Pancreas (tissue), 10 donors: Measurements from ENCODE around the gene SFTPB. TPM values are rescaled to one million over a fixed set of nuclear protein-coding genes. Genes with fewer than 3 reads are reported as not detected.
"Not testable (repeated sequence)": the region's sequence is repeated elsewhere in the genome, so short reads cannot be mapped to it uniquely, and the experiment has no call there.

Experiments used
- ATAC-seq, 4 donors: fragments of 200-7000 bp; cut with Tn5 transposase; one replicate each; pipeline versions ENCODE4 v1.8.0 to v1.9.1; 2020; ENCODE audit warnings: mild to moderate bottlenecking in 4 of 4, moderate library complexity in 4 of 4
- DNase-seq, 6 donors: peaks; one replicate each; pipeline ENCODE4 v3.0.0-alpha.2; 2020
- FAIRE-seq: peaks from 2 replicates; lab custom pipeline; 2012; peaks lifted over from hg19 to GRCh38; lab: Jason Lieb, UNC
- H3K27ac ChIP-seq, 4 donors: fragments of 200-600 bp; sonication (generic); 1 replicate in 3 of 4; 2 replicates in 1 of 4; pipeline versions ENCODE4 v1.5.0 to v1.8.0; 2020
- H3K27me3 ChIP-seq, 4 donors: fragments of 200-600 bp; one replicate each; pipeline ENCODE4 v1.8.0; 2021
- H3K36me3 ChIP-seq, 3 donors: fragments of 200-600 bp; sonication (generic) in 1 of 3; one replicate each; pipeline versions ENCODE4 v1.5.0 to v1.8.0; 2020 to 2021
- H3K4me1 ChIP-seq, 3 donors: fragments of 200-600 bp; one replicate each; pipeline ENCODE4 v1.8.0; 2021
- H3K4me3 ChIP-seq, 4 donors: fragments of 200-600 bp; sonication (generic) in 2 of 4; one replicate each; pipeline versions ENCODE4 v1.5.0 to v1.8.0; 2020 to 2021
- H3K9me3 ChIP-seq, 4 donors: fragments of 200-600 bp; one replicate each; pipeline ENCODE4 v1.8.0; 2021
- CTCF ChIP-seq, 4 donors: fragments of 200-600 bp; sonication (generic) in 3 of 4; IDR thresholded peaks; one replicate each; pipeline versions ENCODE4 v1.5.0 to v1.8.0; 2021; ENCODE audit warnings: antibody characterized with exemption in 4 of 4
- WGBS, 2 donors: extraction: QIAGEN DNeasy Blood & Tissue Kit; methylation state at CpG; one replicate each; pipeline ENCODE4 v1.1.7; 2013; 5-methylcytosine and 5-hydroxymethylcytosine counted together
- intact Hi-C, 3 donors: fragments of 100-400 bp; cut with DNase I; formaldehyde crosslinking; loops; one replicate each; pipeline versions ENCODE4 v1.11.1 to v1.14.2; 2022
- polyA plus RNA-seq, 2 donors: library from polyadenylated mRNA; stranded (reverse); fragments of 200-250 nt; gene quantifications; one replicate each; pipeline ENCODE4 v1.2.3, GENCODE V29; 2013
- total RNA-seq, 6 donors: library from RNA; stranded (reverse); fragmentation: NEBNext Ultra II Directional in 4 of 6; extraction: Animal tissue kit (Norgen Biotek cat#: 25700) in 4 of 6; gene quantifications; one replicate each; pipeline versions ENCODE4 v1.2.1 to v1.2.4, GENCODE V29; 2021 to 2023
- donor health status: healthy with polysubstance abuse.
- donor health status: DM: no; HTN: no; CAD: no; lungs with moderate emphysema.
- donor health status: DM: no; HTN: no; CAD: no.
- donor health status: control.
- donor health status: control.
- donor health status: Bipolar disorder and iron deficiency.
- donor health status: DM: yes; HTN: yes; CAD: no.
- donor health status: DM: no; HTN: no; CAD: no.
- donor health status: DM: no; HTN: no; CAD: no.
- donor health status: DM: yes; HTN: yes; CAD: no.

SFTPB gene
- total and polyA plus RNA-seq, 8 donors = 0.14 to 21.6 (median 2.0) TPM; not detected in 4

DNA sequence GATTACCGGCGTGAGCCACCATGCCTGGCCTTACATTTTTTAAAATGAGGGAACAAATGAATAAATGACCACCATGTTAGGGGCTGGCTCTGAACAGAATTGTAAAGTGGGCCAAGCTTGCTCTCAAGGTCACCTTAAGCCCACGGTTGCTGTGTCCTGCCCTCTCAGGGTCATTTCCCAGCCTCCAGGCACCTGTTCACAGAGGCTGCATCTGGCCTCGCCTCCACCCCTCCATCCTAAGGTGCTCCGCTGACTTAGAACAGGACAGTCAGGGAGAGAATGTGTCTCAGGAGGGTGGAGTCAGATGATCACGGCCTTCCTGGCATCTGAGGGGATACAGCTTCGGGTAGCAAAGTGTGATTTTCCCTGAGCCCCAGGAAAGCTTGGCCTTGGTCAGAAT is 7.3 kb downstream of the SFTPB start:
- no peaks in the 10 kb centered on the region for H3K36me3 ChIP-seq
- intact Hi-C loops = no loop called here
- H3K27me3 ChIP-seq = no peaks in the 10 kb centered on the region
- ATAC-seq (no peak), FAIRE-seq (no peak), DNase-seq (no peak)
- 81 to 82% methylated on average over 7 of the region's 7 CpGs for WGBS, 2 donors
- no peak for TF ChIP-seq CTCF (IDR thresholded peaks at IDR 0.05)
- no peaks in the 10 kb centered on the region for H3K9me3 ChIP-seq
- H3K4me1 ChIP-seq = no peaks in the 10 kb centered on the region
- no peak overlapping the region for H3K4me3 ChIP-seq
- H3K27ac ChIP-seq = no peak overlapping the region

DNA sequence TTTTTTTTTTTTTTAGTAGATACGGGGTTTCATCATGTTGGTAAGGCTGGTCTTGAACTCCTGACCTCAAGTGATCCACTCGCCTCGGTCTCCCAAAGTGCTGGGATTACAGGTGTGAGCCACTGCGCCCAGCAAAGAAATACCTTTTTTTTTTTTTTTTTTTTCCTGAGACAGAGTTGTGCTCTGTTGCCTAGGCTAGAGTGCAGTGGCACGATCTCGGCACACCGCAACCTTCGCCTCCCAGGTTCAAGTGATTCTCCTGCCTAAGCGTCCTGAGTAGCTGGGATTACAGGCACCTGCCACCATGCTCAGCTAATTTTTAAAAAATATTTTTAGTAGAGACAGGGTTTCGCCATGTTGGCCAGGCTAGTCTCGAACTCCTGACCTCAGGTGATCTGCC is 7.7 kb downstream of the SFTPB start:
- H3K4me3 ChIP-seq, H3K4me1 ChIP-seq, H3K36me3 ChIP-seq, ATAC-seq, intact Hi-C loops, H3K9me3 ChIP-seq, H3K27me3 ChIP-seq, FAIRE-seq, H3K27ac ChIP-seq, DNase-seq: not testable (repeated sequence)
- WGBS, 2 donors = 97 to 98% methylated on average over 11 of the region's 11 CpGs

DNA sequence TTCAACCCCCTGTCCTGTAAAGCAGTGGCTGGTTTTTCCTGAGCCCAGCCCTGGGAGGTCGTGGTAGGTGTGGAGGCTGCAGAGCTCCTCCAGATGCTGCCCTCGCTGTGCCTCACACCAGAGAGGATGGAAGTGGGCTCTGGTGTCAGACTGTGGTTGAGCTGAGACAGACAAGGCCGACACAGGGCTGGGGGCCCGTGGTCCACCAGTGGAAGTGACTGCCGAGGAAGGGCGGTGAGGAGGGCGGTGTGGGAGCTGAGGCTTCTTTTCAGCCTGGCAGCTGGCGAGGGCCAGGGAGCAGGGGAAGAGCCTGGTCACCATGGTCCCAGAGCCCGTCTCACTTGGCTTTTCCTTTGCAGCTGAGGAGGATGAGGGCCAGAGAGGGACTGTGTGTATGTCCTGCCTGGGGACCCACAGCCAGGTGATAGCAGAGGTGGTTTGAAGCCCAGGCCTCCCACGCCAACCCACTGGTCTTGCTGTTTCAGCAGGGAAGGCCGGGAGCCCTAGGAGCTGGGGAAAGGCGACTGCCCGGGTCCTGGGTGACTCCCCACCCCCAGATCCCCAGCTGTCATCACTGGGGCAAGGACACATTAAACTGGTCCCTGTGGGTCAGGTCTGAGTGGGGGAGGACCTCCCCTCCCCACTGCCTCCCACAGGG is 8.5 kb downstream of the SFTPB start:
- WGBS, 2 donors = 94 to 95% methylated on average over 11 to 13 of the region's 13 CpGs
- Histone ChIP-seq H3K27ac (no peak overlapping the region), H3K27me3 (no peaks in the 10 kb centered on the region), H3K9me3 (no peaks in the 10 kb centered on the region), H3K4me3 (no peak overlapping the region), H3K4me1 (no peaks in the 10 kb centered on the region), H3K36me3 (no peaks in the 10 kb centered on the region)
- no peak for FAIRE-seq
- ATAC-seq = no peak
- intact Hi-C loops = no loop called here
- no peak for TF ChIP-seq CTCF (IDR thresholded peaks at IDR 0.05)
- DNase-seq = peak in 1 of 6 donors; percentile 64

GRCh38 chr2:85657399-85657798 is 10.6 kb downstream of the SFTPB start:
- H3K27me3 ChIP-seq, H3K27ac ChIP-seq, H3K9me3 ChIP-seq, intact Hi-C loops, DNase-seq, H3K4me3 ChIP-seq, H3K4me1 ChIP-seq, ATAC-seq, H3K36me3 ChIP-seq, FAIRE-seq: not testable (repeated sequence)
- WGBS, 2 donors = 95 to 99% methylated on average over 4 of the region's 4 CpGs

GRCh38 chr2:85656468-85656867 is 11.5 kb downstream of the SFTPB start:
- no peaks in the 10 kb centered on the region for H3K4me1 ChIP-seq
- intact Hi-C loops = no loop called here
- no peak for DNase-seq
- WGBS, 2 donors = 86 to 96% methylated on average over 3 of the region's 3 CpGs
- no peak for ATAC-seq
- H3K4me3 ChIP-seq = no peak overlapping the region
- no peak overlapping the region for H3K27ac ChIP-seq
- no peaks in the 10 kb centered on the region for H3K9me3 ChIP-seq
- H3K36me3 ChIP-seq = peaks cover 0 to 6% (median 0%) of the 10 kb centered on the region in 3 donors
- TF ChIP-seq CTCF (IDR thresholded peaks at IDR 0.05) = no peak
- no peak for FAIRE-seq
- H3K27me3 ChIP-seq = no peaks in the 10 kb centered on the region

GRCh38 chr2:85655961-85656417 is 12.0 kb downstream of the SFTPB start:
- Histone ChIP-seq H3K4me1 (no peaks in the 10 kb centered on the region), H3K36me3 (peaks cover 0 to 6% (median 0%) of the 10 kb centered on the region in 3 donors)
- 85 to 90% methylated on average over 7 of the region's 7 CpGs for WGBS, 2 donors

More at GRCh38 chr2:85655961-85656417, 12.0 kb downstream of the SFTPB start:
- H3K27me3 ChIP-seq = no peaks in the 10 kb centered on the region
- H3K9me3 ChIP-seq = no peaks in the 10 kb centered on the region
- H3K27ac ChIP-seq = no peak overlapping the region
- H3K4me3 ChIP-seq = no peak overlapping the region
- intact Hi-C loops = no loop called here
- no peak for DNase-seq
- TF ChIP-seq CTCF (IDR thresholded peaks at IDR 0.05) = no peak
- no peak for ATAC-seq
- FAIRE-seq = no peak
